ENCODE results near the gene MIPEP. TPM values are rescaled to one million over a fixed set of nuclear protein-coding genes. Genes with fewer than 3 reads are reported as not detected.
"Not testable (repeated sequence)": the region's sequence is repeated elsewhere in the genome, so short reads cannot be mapped to it uniquely, and the experiment has no call there.

Gene MIPEP
- polyA plus RNA-seq, 1 donor from 2014 or later = 9.1 TPM

DNA sequence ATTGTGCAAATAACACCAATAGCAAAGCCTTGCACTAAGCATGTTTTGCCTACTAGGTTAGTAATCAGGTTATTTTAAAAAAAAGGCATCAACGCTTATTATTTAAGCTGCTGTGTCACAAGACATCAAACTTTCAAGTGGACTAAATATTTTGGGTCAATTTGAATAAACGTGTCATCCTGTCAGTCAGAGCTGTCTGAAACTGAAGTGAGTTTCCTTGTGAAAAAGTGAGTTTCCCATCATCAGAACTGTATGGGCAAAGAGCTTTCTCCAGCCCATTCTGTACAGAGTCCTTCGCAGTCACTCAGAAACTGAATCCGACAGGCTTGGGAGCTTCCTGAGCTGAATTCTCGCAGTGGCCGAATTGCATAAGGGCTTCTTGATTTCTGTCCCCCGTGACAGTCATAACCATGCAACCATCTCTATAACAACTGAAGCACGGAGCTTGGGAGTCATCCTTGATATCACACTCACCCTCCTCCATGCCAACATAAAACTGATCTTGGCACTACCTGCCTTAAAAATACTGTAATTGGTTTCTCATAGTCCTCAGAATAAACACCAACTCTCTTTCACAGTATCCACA, 139.8 kb downstream of the MIPEP start:
- no peak overlapping the region for H3K4me2 ChIP-seq (ENCODE audit: low read length)
- no peaks in the 10 kb centered on the region for H3K79me2 ChIP-seq (replicated peaks; ENCODE audit: insufficient read depth, low read length)
- H3K9ac ChIP-seq (ENCODE audit: low read length) = no peak overlapping the region
- H4K20me1 ChIP-seq (ENCODE audit: insufficient read depth) = no peaks in the 10 kb centered on the region
- H2AFZ ChIP-seq (ENCODE audit: low read depth, low read length) = no peak overlapping the region
- H3K27me3 ChIP-seq (ENCODE audit: insufficient read depth, low read depth, low read length) = no peaks in the 10 kb centered on the region
- no peak overlapping the region for H3K27ac ChIP-seq (ENCODE audit: low read length)
- TF ChIP-seq TAF1 (IDR thresholded peaks at IDR 0.05; ENCODE audit: low read depth) = no peak
- peak; percentile 23 for TF ChIP-seq EP300 (conservative IDR thresholded peaks at IDR 0.05; ENCODE audit: poor library complexity, severe bottlenecking)
- no peak for TF ChIP-seq EZH2 (IDR thresholded peaks at IDR 0.05; ENCODE audit: borderline replicate concordance, insufficient read depth, low read length, poor library complexity, severe bottlenecking)
- H3K4me3 ChIP-seq (ENCODE audit: low read length) = no peak overlapping the region
- H3K9me3 ChIP-seq (ENCODE audit: low read length) = no peaks in the 10 kb centered on the region
- no peaks in the 10 kb centered on the region for H3K36me3 ChIP-seq (ENCODE audit: insufficient read depth, low read length)
- no peaks in the 10 kb centered on the region for H3K9me2 ChIP-seq (ENCODE audit: insufficient read depth, low read length)
- no peaks in the 10 kb centered on the region for H3F3A ChIP-seq (ENCODE audit: insufficient read depth, low read length, poor library complexity, severe bottlenecking)

DNA sequence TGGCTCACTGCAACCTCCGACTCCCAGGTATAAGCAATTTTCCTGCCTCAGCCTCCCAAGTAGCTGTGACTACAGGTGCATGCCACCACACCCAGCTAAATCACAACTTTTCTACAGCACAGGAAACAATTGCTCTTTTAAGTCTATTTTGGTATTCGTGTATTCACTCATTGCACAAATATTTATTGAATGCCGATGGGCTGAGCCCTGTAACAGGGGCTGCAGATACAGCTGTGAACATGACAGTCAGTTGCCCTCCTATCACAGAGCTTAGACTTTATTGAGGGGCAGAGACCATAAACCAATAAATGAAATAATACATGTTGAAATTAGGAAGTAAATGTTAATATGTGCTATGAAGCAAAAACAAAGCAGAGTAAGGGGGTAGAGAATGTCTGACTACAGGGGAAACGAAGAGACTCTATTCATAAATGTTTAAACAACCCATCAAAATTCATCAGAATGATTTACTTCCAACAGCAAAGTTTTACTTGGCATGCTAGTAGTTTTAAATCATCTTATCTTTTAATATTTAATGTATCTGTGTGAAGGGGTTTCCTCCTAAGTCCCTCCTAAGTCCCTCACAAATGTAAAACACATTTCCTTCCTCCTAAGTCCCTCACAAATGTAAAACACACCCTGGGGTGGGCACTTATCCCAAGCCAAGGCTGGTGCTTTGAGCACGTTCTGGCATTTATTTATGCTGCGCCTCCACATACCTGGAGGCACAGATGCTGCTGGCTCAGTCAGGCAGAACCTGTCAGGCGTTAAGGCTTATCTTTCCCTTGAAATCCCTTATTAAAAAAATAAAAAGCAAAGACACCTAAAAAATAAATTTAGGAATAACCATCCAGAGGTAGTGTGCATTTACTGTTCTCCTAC, 140.8 kb downstream of the MIPEP start:
- no peak overlapping the region for H2AFZ ChIP-seq (ENCODE audit: low read depth, low read length)
- no peak overlapping the region for H3K4me2 ChIP-seq (ENCODE audit: low read length)
- H3K36me3 ChIP-seq (ENCODE audit: insufficient read depth, low read length) = no peaks in the 10 kb centered on the region
- H3F3A ChIP-seq (ENCODE audit: insufficient read depth, low read length, poor library complexity, severe bottlenecking) = no peaks in the 10 kb centered on the region
- no peaks in the 10 kb centered on the region for H3K9me3 ChIP-seq (ENCODE audit: low read length)
- no peaks in the 10 kb centered on the region for H3K27me3 ChIP-seq (ENCODE audit: insufficient read depth, low read depth, low read length)
- H4K20me1 ChIP-seq (ENCODE audit: insufficient read depth) = no peaks in the 10 kb centered on the region
- H3K4me3 ChIP-seq (ENCODE audit: low read length) = no peak overlapping the region
- no peaks in the 10 kb centered on the region for H3K9me2 ChIP-seq (ENCODE audit: insufficient read depth, low read length)
- H3K9ac ChIP-seq (ENCODE audit: low read length) = no peak overlapping the region
- H3K79me2 ChIP-seq (replicated peaks; ENCODE audit: insufficient read depth, low read length) = no peaks in the 10 kb centered on the region
- H3K27ac ChIP-seq (ENCODE audit: low read length) = no peak overlapping the region
- TF ChIP-seq, protein P1, sequence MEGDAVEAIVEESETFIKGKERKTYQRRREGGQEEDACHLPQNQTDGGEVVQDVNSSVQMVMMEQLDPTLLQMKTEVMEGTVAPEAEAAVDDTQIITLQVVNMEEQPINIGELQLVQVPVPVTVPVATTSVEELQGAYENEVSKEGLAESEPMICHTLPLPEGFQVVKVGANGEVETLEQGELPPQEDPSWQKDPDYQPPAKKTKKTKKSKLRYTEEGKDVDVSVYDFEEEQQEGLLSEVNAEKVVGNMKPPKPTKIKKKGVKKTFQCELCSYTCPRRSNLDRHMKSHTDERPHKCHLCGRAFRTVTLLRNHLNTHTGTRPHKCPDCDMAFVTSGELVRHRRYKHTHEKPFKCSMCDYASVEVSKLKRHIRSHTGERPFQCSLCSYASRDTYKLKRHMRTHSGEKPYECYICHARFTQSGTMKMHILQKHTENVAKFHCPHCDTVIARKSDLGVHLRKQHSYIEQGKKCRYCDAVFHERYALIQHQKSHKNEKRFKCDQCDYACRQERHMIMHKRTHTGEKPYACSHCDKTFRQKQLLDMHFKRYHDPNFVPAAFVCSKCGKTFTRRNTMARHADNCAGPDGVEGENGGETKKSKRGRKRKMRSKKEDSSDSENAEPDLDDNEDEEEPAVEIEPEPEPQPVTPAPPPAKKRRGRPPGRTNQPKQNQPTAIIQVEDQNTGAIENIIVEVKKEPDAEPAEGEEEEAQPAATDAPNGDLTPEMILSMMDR (IDR thresholded peaks at IDR 0.05; ENCODE audit: poor library complexity, severe bottlenecking) = no peak
- no peak for TF ChIP-seq EZH2 (IDR thresholded peaks at IDR 0.05; ENCODE audit: borderline replicate concordance, insufficient read depth, low read length, poor library complexity, severe bottlenecking)
- TF ChIP-seq MXI1 (conservative IDR thresholded peaks at IDR 0.05; ENCODE audit: poor library complexity, severe bottlenecking) = no peak
- TF ChIP-seq RAD21 (conservative IDR thresholded peaks at IDR 0.05) = no peak
- TF ChIP-seq EP300 (conservative IDR thresholded peaks at IDR 0.05; ENCODE audit: poor library complexity, severe bottlenecking) = no peak
- TF ChIP-seq POLR2AphosphoS5 (IDR thresholded peaks at IDR 0.05) = no peak
- TF ChIP-seq TAF1 (IDR thresholded peaks at IDR 0.05; ENCODE audit: low read depth) = no peak

DNA sequence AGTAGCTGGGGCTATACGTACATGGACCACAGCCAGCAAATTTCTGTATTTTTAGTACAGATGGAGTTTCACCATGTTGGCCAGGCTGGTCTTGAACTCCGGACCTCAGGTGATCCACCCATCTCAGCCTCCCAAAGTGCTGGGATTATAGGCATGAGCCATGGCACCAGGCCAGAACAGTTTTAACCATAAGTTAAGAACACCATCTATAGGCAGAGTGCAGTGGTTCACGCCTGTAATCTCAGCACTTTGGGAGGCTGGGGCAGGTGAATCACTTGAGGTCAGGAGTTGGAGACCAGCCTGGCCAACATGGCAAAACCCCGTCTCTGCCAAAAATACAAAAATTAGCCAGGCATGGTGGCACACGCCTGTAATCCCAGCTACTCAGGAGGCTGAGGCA, 143.1 kb downstream of the MIPEP start:
- not testable (repeated sequence) for H3F3A ChIP-seq (ENCODE audit: insufficient read depth, low read length, poor library complexity, severe bottlenecking); H3K79me2 ChIP-seq (replicated peaks; ENCODE audit: insufficient read depth, low read length); H3K27me3 ChIP-seq (ENCODE audit: insufficient read depth, low read depth, low read length); H3K4me3 ChIP-seq (ENCODE audit: low read length); H2AFZ ChIP-seq (ENCODE audit: low read depth, low read length); H3K9me3 ChIP-seq (ENCODE audit: low read length); H3K27ac ChIP-seq (ENCODE audit: low read length); H3K9me2 ChIP-seq (ENCODE audit: insufficient read depth, low read length); H3K9ac ChIP-seq (ENCODE audit: low read length); H4K20me1 ChIP-seq (ENCODE audit: insufficient read depth); H3K36me3 ChIP-seq (ENCODE audit: insufficient read depth, low read length); H3K4me2 ChIP-seq (ENCODE audit: low read length)

All from neural cell (in vitro differentiated cells).